ENCODE measurements around the gene CLEC2A. TPM values are rescaled to one million over a fixed set of nuclear protein-coding genes. Genes with fewer than 3 reads are reported as not detected.
A peak's percentile ranks its signal among the peaks of the same experiment; 100 is the strongest.

CLEC2A gene
- total RNA-seq, 1 experiment from 2014 or later, result not detected

GRCh38 chr12:9925705-9926393 is 6.3 kb downstream of the CLEC2A start:
- ChIA-PET CTCF (no interaction called here), POLR2A (ENCODE audit: unreplicated experiment) (interaction anchor here (0.5 kb wide), 1 partner anchor 214 kb away, joined by 4 read pairs; no protein-coding TSS in a partner anchor)
- no peaks in the 10 kb centered on the region for H3K9me2 ChIP-seq (ENCODE audit: insufficient read depth)
- no peaks in the 10 kb centered on the region for H3K9me3 ChIP-seq (ENCODE audit: insufficient read depth, low read depth)
- peak; percentile 70 for TF ChIP-seq CTCF (conservative IDR thresholded peaks at IDR 0.05)
- no peak for TF ChIP-seq EZH2 (IDR thresholded peaks at IDR 0.05; ENCODE audit: low read depth)
- H4K20me1 ChIP-seq (ENCODE audit: insufficient read depth), result no peaks in the 10 kb centered on the region
- H3F3A ChIP-seq (ENCODE audit: insufficient read depth, low read depth), result no peaks in the 10 kb centered on the region
- no peak overlapping the region for H3K27ac ChIP-seq
- intact Hi-C loops (cut with micrococcal nuclease; ENCODE audit: unreplicated experiment), result loop anchor here (1.0 kb wide), 2 partner anchors 112 to 176 kb away; no protein-coding TSS in a partner anchor
- H2AFZ ChIP-seq, result no peak overlapping the region
- no peaks in the 10 kb centered on the region for H3K36me3 ChIP-seq (ENCODE audit: low read depth)
- no peaks in the 10 kb centered on the region for H3K27me3 ChIP-seq (ENCODE audit: insufficient read depth, low read depth)
- no peaks in the 10 kb centered on the region for H3K79me2 ChIP-seq (ENCODE audit: low read depth)
- no peaks in the 10 kb centered on the region for H3K4me1 ChIP-seq (replicated peaks; ENCODE audit: insufficient read depth)
- DNase-seq, result peak in 1 of 2 experiments; percentile 6
- BruUV-seq (replicated peaks), result no TSS peak
- 0 out of 2 replicates have a peak overlapping the region, but pooled peaks have one; percentile 9 for H3K4me3 ChIP-seq
- peak overlapping the region; percentile 60 for H3K4me2 ChIP-seq

GRCh38 chr12:9922429-9922828 is 9.7 kb downstream of the CLEC2A start:
- H3F3A ChIP-seq (ENCODE audit: insufficient read depth, low read depth), result no peaks in the 10 kb centered on the region
- no peaks in the 10 kb centered on the region for H3K4me1 ChIP-seq (replicated peaks; ENCODE audit: insufficient read depth)
- no peak overlapping the region for H3K4me2 ChIP-seq
- no peaks in the 10 kb centered on the region for H3K79me2 ChIP-seq (ENCODE audit: low read depth)
- ChIA-PET POLR2A (ENCODE audit: unreplicated experiment) (no interaction called here), CTCF (no interaction called here)
- DNase-seq, result no peak
- no peaks in the 10 kb centered on the region for H3K9me2 ChIP-seq (ENCODE audit: insufficient read depth)
- intact Hi-C loops (cut with micrococcal nuclease; ENCODE audit: unreplicated experiment), result no loop called here
- H3K27ac ChIP-seq, result no peak overlapping the region
- no peak for TF ChIP-seq CTCF (conservative IDR thresholded peaks at IDR 0.05)
- no peak for TF ChIP-seq EZH2 (IDR thresholded peaks at IDR 0.05; ENCODE audit: low read depth)
- no peaks in the 10 kb centered on the region for H4K20me1 ChIP-seq (ENCODE audit: insufficient read depth)
- H2AFZ ChIP-seq, result no peak overlapping the region
- no peak overlapping the region for H3K4me3 ChIP-seq
- no peaks in the 10 kb centered on the region for H3K36me3 ChIP-seq (ENCODE audit: low read depth)
- BruUV-seq (replicated peaks), result no TSS peak
- no peaks in the 10 kb centered on the region for H3K27me3 ChIP-seq (ENCODE audit: insufficient read depth, low read depth)
- no peaks in the 10 kb centered on the region for H3K9me3 ChIP-seq (ENCODE audit: insufficient read depth, low read depth)

- no peak for DNase-seq
- intact Hi-C loops (cut with micrococcal nuclease; ENCODE audit: unreplicated experiment), result no loop called here
- no peaks in the 10 kb centered on the region for H3F3A ChIP-seq (ENCODE audit: insufficient read depth, low read depth)
- no peak overlapping the region for H3K4me2 ChIP-seq
- ChIA-PET CTCF (no interaction called here), POLR2A (ENCODE audit: unreplicated experiment) (no interaction called here)
- H3K27me3 ChIP-seq (ENCODE audit: insufficient read depth, low read depth), result no peaks in the 10 kb centered on the region
- H3K9me2 ChIP-seq (ENCODE audit: insufficient read depth), result no peaks in the 10 kb centered on the region
- no peak for TF ChIP-seq EZH2 (IDR thresholded peaks at IDR 0.05; ENCODE audit: low read depth)
- no peak for TF ChIP-seq CTCF (conservative IDR thresholded peaks at IDR 0.05)
- H3K4me3 ChIP-seq, result no peak overlapping the region
- H3K36me3 ChIP-seq (ENCODE audit: low read depth), result no peaks in the 10 kb centered on the region
- no peak overlapping the region for H3K27ac ChIP-seq
- H3K9me3 ChIP-seq (ENCODE audit: insufficient read depth, low read depth), result no peaks in the 10 kb centered on the region
- BruUV-seq (replicated peaks), result no TSS peak
- no peaks in the 10 kb centered on the region for H3K4me1 ChIP-seq (replicated peaks; ENCODE audit: insufficient read depth)
- H4K20me1 ChIP-seq (ENCODE audit: insufficient read depth), result no peaks in the 10 kb centered on the region
- H3K79me2 ChIP-seq (ENCODE audit: low read depth), result no peaks in the 10 kb centered on the region
- H2AFZ ChIP-seq, result no peak overlapping the region
Measured at GRCh38 chr12:9920451-9920850, 11.7 kb downstream of the CLEC2A start.
